HG03460 (cell line): ENCODE data around the gene KRT72.

Experiments used
- ATAC-seq: cut with Tn5 transposase; IDR thresholded peaks from one replicate; pipeline ENCODE4 v1.9.1; 2021; ENCODE audit not compliant: unreplicated experiment

The KRT72 gene

DNA sequence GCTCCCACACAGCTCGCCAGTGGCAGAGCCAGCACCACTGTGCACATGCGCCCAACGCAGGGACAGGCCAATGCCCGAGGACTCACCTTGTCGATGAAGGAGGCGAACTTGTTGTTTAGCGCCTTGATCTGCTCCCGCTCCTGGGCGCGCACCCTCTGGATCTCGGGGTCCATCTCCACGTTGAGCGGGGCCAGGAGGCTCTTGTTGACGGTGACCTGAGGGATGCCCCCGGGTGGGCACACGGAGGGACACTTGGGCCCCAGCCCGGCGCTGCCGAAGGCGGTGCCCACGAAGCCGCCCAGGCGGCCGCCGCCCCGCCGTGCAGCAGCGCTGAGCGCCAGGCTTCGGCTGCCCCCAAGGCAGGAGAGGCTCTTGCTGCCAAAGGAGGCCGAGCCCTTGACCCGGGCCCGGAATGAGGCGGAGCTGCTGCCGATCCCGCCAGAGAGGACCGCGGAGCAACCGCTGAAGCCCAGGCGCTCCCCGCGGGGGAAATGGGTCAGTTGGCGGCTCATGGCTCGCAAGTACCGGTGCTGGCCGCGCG lies at the start of gene KRT72:
Gene KRT72, minus strand, starts transcription at position 523 of the 541 bp plus-strand sequence. Its CDS starts 11 bp downstream, at position 512.
- ATAC-seq: no peak

DNA sequence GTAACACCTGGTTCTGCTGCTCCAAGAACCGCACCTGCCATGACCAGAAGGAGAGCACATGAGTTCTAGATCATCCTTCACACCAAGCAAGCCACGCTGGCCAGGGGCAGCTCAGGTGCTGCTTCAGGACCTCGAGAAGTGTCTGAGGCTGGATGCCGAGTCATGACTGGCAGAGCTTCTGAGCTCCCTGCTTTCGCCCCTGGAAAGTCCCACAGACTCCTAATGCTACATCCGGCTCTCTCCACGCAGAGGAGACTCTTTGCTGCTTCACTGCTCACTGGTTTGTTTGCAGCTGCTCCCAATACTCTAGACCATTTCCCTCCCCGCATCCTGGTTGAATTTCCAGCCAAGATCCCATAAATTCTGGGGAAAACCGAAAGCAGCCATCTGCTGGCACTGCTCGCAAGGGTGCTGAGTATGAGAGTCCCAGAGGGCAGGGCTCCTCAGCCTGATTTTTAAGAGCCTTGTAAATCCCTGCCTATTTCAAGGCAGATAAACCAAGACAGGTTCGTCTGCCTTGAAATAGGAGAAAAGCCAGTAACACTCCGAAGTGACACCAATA lies 49.3 kb upstream of the KRT72 start:
- ATAC-seq: no peak

DNA sequence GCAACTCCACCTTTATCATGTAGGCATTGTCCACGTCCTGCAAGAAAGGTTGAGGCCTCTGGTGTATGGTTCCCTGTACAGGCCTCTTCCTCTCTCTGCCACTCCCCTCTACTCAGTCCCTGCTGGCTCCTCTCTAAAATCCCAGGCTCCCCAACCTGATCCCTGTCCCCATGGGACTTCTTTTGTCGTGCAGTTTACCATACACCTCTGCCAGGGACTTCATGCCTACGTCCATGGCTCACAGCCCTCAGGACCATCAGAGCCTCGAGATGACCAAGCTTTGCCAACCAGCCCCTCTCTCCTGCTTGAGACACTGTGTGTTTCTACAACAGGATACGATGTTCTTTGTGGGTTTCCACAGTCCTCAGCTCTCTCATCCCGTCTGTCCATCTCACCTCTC lies 47.8 kb upstream of the KRT72 start:
- ATAC-seq: no peak

DNA sequence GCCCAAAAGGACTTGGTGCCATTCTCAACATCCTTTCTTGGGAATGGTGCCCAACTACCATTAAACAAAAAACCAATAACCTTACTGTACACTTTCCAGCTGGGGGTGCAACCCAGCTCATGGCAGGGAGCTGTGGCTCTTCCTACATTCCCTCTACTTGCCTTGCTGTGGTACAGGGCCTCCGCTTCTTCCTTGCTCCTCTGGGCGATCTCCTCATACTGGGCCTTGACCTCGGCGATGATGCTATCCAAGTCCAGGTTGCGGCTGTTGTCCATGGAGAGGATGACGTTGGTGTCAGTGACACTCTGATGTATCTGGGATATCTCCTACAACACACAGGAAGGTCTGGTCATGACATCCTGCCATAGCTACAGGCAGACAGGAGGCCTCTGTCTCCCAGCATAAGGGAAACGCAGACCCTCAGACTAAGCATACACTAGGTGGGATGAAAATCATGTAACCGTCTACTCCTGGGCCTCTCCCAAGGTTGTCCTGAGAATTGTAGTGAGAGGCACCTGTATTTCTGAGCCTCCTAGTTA lies 46.8 kb upstream of the KRT72 start:
- no peak for ATAC-seq

DNA sequence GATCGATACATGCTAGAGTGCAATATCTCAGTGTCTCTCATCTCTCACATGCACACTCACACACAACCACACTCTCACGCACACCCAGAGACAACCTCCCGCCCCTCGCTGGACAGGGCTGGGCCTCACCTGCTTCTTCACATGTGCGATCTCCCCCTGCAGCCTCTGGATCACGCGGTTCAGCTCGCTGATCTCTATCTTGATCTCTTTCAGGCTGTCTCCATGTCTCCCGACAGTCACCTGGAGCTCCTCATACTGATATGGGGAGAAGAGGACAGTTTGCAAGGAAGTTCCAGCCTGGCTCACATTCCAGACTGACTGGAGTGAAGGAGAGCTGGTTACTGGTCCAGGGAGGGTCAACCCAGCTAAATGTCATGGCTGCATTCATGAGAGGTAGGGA lies 46.3 kb upstream of the KRT72 start:
- no peak for ATAC-seq

DNA sequence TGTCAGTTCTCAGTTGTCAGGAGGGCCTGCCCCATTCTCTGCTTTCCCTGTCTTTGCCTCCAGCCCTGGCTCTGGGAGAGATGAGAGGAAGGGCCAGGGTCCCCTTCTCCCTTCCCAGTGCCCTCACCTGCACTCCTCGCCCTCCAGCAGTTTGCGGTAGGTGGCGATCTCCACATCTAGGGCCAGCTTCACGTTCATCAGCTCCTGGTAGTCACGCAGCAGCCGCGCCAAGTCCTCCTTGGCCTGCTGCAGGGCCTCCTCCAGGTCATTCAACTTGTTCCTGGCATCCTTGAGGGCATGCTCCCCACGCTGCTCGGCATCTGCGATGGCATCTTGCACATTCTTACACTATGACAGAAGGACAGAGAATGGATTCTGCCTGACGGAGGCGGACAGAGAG lies 45.4 kb upstream of the KRT72 start:
- no peak for ATAC-seq

DNA sequence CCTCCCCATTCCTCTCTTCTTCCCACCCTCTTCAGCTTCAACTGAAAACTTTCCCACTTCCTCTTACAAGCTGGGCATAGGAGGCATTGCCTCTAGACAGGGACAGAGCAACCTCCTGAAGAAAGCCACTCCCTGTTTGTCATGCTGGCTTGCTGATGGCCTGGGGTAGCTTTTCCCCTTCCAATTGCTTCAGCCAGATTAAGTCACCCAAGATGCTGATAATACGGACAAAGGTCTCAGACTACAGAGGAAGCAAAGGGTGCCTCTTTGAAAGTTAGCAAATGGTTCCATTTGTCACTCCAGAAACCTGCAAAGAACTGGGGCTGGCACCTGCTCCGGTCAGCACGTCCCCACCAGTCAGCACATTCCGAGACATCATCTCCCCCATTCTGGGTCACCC lies 44.7 kb upstream of the KRT72 start:
- ATAC-seq: no peak

DNA sequence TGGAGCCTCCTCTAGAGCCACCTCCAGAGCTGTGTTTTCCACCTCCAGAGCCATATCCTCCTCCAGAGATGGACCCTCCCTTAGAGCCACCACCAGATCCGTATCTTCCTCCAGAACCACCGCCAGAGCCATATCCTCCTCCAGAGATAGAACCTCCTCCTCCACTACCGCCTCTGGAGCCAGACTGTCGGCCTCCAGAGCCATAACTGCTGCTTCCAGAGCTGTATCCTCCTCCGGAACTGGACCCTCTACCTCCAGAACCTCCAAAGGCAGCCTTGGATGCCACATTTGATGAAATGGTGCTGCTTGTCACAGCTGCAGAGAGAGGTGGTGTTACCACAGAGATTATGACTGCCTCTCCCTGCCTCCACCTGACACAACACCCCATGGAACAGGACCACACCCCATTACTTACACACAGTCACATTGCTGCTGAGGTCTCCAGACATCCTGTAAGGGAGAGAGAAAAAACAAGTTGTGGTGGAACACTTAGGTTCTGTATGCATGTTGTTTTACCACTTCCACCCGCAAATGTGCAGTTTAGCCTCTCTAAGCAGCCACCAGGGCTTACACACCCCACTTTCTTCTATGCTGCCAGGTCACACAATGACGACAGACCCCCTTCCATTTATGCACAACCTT lies 44.0 kb upstream of the KRT72 start:
- no peak for ATAC-seq

DNA sequence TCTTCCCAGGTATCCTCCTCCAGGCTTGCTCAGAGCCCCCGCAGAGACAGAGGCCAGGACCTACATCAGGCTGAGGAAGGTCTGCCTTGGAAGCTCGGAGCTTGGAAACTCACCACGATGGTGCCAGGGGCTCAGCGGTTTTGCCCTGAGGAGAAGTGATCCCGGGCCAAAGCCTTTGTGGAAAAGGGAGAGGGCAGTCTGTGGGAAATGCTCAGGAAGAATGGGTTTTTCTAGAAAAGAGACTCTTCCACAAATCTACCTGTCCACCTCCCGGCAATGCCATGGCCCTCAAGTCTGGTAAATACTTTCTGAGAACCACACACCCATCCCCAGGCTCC lies 42.8 kb upstream of the KRT72 start:
- ATAC-seq: no peak

DNA sequence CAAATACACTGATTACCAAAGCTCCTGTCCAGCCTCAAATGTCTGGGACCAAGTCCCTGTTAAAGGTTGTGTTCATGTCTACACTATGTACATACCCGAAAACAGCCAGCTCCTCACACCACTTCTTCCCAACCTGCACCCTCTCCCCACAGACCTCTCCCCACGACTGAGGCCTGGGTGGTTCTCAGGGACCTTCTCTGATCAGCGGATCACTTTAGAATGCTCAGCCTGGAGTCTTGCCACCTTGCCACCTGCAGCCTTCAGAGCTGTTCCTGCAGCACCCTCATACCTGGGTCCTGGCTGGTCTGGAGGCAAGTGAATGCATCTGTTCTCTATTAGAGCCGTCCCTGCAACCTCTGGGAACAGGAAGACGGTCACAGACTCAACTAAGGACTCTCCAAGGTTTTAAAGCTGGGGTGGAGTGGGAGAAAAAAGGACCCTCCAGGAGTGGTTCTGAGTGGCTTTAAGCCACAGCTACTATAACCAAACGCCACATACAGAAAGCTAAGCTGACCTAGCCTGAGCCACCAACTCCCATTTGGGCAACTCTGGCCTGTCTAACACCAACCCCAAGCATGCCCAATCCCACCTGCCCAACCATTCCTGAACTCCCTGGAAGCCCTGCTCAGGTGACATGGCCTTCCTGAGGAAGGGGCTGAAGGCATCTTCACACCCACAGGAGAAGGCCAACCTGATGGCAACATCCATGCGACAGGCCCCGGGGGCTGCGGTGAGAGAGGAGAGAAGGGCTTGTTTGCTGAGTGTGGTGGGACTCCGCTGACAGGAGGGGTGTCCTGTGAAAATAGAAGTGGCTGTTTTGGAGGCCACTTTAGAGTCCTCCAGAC lies 42.2 kb upstream of the KRT72 start:
- ATAC-seq: no peak

DNA sequence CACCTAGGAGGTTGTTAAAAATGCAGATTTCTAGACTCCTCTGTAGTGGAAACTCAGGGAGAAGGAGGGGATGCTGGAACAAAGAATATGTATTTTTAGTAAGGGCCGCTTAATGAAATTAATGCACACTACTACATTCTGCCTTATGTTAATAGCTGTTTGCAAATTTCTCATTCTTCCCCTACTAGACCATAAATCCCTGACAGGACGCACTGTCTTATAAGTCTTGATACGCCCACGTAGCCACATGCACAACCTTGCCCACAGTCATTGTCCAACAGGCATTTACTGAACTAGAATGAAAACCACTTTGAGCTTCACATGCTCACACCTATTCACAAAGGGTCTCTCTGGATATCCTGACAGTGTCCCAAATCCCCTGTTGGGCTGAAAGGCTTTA lies 40.2 kb upstream of the KRT72 start:
- ATAC-seq: no peak

DNA sequence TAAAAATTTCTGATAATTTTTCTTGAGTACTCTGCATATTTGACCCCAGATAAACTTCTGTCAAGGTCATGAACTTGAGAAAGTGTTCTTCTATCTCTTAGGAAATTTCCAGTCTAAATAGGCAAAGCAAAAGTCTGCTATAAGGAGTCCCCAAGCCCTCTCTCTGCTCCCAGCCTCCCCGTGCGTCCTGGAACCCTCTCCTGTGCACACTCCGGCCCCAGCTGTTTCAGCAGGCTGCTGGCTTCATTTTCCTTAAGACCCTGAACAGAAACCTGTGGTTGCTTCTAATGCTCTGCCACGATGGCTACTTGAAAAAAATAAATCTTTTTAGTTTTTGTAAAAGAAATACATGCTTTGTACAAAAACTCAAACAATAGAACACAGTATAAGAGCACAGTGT lies 36.0 kb upstream of the KRT72 start:
- no peak for ATAC-seq

DNA sequence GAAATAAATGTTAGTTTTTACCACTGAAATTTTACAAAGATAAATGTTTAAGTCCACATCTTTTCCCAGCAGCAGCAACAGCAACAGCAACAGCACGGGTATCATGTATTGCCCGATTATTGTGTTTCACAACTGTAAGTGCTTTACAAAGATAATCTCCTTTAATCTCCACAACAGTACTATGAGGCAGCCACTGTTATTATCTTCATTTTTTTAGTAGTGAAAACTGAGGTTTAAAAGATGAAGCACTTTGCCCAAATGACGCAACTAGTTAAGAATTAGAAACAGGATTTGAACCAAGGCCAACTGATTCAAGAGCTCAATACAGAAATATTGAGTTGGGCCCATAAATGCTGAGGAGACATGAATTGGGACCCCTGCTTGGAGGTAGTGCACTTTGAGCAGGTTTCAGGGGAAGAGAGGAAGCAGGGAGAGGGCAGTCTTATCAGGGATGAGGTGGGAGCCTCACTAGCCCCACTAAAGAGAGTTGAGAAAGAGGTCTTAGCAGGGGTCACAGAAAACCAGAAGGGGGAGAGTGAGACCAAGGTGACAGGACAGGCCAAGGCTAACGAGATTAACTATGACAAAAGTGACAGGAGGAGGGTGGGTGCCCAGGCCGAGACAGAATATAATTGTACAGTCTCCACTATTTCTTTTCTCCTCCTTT lies 35.5 kb upstream of the KRT72 start:
- ATAC-seq: no peak

DNA sequence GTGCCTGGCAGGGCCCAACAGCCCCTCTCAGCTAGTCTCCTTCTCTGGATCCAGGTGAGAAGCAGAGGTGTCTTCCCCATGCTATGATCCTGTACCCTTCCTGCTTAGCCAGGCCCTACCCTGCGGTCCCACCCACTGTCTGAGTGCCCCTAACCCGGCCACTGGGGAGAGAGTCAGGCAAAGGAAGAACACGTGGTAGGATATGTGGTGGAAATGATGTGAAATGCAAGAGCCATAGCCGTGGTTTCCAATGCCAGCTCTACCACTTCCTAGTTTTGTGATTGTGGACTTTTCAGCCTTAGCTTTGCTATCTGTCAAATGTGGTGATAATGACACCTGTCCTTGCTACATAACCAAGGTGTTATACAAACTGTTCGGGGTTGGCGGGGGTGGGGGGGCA lies 34.9 kb upstream of the KRT72 start:
- no peak for ATAC-seq

DNA sequence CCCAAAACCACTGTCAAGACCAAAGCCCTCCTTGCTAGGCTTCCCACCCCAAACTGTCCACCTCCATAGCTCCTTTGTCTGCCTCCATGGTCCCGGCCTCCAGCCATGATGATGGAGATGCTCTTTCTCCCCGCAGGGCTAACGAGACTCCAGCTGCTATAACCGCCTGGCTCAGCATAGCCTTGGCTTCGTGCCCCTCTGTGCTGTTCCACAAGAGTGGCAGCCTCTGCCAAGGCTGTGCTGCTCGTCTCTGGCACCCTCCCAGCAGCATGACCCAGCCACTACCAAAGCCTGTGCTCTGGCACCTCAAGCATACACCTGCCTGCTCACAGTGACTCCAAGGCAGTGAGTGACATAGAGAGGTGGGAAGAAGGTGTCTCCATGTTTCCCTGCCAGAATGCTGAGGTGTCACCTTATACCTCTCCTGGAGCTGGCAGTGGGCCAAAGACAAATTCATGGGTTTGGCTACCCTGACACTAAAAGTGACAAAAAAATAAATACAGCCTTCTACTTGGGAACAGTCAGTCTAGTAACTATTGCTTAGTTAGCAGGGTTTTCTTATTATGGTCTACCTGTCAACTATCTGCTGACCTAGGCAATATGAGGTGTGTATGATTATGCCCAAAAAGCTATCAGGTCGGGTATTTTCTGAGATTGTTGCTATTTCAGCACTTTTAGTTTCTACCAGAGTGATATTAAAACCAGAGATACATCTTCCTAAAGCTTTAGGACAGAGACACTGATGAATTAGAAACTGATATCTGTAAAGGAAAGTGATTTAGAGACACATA lies 33.2 kb upstream of the KRT72 start:
- no peak for ATAC-seq

DNA sequence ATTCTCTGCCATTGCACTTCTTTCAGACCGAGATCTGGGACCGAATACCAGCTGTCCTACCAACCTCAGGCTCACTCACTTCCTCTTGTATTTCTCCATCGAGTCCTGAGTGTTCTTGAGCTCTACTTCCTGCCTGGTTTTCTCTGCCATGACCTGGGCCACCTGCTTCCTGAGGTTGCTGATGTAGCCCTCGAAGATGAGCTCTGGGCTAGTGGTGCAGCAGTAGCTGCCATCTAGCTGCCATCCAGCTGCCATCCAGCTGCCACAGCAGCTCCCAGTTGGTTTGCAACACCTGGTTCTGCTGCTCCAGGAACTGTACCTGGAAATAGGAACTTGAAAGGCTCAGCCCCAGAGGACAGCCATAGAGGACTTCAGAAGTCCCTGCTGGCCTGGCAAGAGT lies 32.1 kb upstream of the KRT72 start:
- ATAC-seq: no peak

DNA sequence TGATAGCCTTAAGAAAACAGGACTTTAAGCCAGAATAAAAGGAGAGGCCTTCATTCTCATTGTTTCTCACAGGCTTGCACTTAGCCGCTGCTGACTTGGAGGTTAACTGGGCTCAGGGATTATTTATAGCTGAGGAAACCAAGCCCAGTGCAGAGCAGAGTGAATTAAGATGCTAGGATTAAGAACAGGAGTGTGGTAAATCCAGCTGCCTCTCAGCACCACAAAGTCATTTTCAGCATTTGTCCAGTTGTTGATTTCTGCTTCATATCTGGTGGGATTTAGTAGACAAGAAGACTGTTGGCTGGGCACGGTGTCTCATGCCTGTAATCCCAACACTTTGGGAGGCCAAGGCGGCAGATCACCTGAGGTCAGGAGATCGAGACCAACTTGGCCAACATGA lies 31.4 kb upstream of the KRT72 start:
- no peak for ATAC-seq

DNA sequence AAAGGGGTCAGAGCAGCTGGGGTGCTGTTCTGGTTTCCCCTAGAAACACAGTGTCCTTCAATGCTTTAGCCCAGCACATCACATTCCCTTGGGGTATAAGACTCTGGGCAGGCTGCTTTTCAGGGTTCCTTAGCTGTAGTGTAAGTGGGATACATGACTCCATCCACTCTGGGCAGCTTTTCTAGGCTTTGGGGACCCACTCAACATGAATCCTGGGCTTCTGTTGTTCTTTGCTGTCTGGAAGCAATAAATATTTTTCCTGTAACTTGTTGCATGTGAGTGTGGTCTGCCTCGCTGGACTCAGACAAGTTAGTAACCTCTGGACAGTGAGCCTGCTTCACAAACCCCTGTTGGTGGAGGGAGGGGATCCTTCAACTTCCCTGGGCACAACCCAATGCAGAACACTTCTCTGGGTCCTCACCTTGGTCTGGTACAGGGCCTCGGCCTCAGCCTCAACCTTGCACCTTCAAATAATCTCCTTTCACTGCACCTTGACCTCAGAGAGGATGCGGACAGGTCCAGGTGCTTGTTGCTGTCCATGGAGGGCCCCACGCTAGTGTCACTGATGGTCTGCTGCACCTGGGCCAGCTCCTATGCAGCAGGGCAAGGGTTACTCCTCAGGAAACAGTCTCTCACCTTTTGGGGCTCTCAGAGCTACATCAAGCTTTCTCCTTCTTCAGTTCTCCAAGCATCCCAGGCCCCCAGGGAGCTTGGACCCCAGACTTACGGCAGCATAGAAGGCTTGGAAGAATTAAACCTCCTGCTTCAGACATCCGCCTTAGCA lies 30.6 kb upstream of the KRT72 start:
- no peak for ATAC-seq

DNA sequence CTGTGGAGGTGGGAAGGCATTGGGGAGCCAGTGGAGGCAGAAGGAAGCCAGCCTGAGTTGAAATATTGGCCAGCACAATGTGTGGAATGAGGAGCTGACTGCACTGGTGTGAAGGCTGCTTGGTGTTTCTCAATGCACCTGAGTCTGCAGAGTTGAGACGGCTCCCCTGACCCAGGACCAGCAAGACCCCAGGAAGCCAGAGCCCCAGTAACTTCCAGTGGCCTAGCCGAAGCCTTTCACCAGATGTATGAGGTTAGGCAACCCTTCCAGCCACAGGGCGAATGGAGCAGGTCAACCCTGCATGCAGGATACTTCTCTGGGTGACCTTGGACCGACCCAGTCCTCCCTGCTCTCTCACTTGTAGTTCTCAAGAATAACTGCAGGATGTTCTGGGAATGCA lies 30.0 kb upstream of the KRT72 start:
- ATAC-seq: no peak
